Measurements from ENCODE around the gene ATAT1.

Gene ATAT1

GRCh38 chr6:30654798-30655742 lies 28.4 kb downstream of the ATAT1 start:
- no peak for TF ChIP-seq GATA2 (IDR thresholded peaks at IDR 0.05; ENCODE audit: low read depth, low read length)
- no peak for TF ChIP-seq GATA3 (IDR thresholded peaks at IDR 0.05; ENCODE audit: low read depth, low read length)

DNA sequence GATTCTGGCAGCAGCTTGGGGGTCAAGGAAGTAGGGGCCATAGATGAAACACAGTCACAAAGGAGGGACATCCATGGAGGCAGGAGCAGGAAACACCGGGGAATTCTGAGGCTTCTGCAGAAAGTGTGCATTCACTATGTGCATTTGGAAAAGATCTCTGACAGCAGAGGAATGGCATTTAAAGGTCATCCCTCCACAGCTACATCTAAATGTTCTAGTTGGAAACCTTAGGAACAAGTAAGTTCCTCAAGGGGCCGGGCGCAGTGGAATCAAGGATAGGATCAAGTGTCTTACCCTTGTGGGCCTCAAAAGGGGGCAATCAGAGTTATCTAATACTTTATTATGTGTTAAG lies 29.0 kb downstream of the ATAT1 start:
- TF ChIP-seq GATA3 (IDR thresholded peaks at IDR 0.05; ENCODE audit: low read depth, low read length) (no peak), GATA2 (IDR thresholded peaks at IDR 0.05; ENCODE audit: low read depth, low read length) (no peak)

GRCh38 chr6:30656513-30656912 lies 29.8 kb downstream of the ATAT1 start:
- TF ChIP-seq GATA3 (IDR thresholded peaks at IDR 0.05; ENCODE audit: low read depth, low read length) (no peak), GATA2 (IDR thresholded peaks at IDR 0.05; ENCODE audit: low read depth, low read length) (no peak)

- TF ChIP-seq GATA3 (IDR thresholded peaks at IDR 0.05; ENCODE audit: low read depth, low read length) = no peak
- no peak for TF ChIP-seq GATA2 (IDR thresholded peaks at IDR 0.05; ENCODE audit: low read depth, low read length)
Observed at GRCh38 chr6:30657454-30657853, 30.8 kb downstream of the ATAT1 start.

GRCh38 chr6:30664994-30665767 lies 38.5 kb downstream of the ATAT1 start:
- TF ChIP-seq GATA3 (IDR thresholded peaks at IDR 0.05; ENCODE audit: low read depth, low read length) = no peak
- TF ChIP-seq GATA2 (IDR thresholded peaks at IDR 0.05; ENCODE audit: low read depth, low read length) = no peak

GRCh38 chr6:30670760-30671527 lies 44.3 kb downstream of the ATAT1 start:
- no peak for TF ChIP-seq GATA3 (IDR thresholded peaks at IDR 0.05; ENCODE audit: low read depth, low read length)
- TF ChIP-seq GATA2 (IDR thresholded peaks at IDR 0.05; ENCODE audit: low read depth, low read length) = no peak

DNA sequence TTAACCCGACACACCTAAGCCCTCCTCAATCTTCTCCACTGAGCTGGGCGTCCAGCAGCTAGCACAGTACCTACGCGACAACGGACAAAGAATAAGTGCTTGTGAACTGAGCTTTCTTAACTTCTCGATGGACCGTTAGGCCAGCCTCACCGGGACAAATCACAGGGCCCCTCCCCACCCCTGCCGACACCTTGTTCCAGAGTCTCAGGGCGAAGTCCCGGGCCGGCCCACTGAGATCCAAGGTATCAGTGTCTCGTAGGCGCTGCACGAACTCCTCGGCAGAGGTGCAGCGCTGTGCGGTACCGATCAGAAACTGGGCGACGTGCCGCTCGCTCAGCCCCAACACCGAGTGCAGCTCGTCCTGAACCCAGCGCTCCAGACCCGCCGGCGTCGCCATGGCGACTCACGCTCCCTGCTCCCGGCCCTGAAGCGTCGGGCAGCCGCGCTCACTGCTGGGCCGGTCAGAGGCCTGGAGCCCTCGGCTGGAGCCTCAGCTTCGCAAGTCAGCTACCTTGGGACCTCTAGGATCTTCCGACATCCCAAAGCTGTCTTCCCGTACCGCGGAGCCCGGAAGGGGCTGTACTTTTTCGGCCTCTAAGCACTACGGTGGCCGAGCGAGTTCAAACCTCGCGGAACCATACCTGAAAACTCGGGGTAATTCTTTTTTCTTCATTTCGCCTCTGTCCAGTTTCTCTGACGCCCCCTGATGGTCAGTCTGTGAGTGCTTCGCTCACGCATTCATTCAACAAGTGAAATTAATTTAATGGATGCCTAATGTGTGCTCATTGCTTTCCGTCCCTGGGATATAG lies 46.0 kb downstream of the ATAT1 start, which contains the start of gene DHX16:
Gene DHX16 (minus strand): TSS at position 562 of the 809 bp plus-strand sequence. CDS start 165 bp downstream, at position 397.
- TF ChIP-seq GATA2 (IDR thresholded peaks at IDR 0.05; ENCODE audit: low read depth, low read length) (no peak), GATA3 (IDR thresholded peaks at IDR 0.05; ENCODE audit: low read depth, low read length) (no peak)

DNA sequence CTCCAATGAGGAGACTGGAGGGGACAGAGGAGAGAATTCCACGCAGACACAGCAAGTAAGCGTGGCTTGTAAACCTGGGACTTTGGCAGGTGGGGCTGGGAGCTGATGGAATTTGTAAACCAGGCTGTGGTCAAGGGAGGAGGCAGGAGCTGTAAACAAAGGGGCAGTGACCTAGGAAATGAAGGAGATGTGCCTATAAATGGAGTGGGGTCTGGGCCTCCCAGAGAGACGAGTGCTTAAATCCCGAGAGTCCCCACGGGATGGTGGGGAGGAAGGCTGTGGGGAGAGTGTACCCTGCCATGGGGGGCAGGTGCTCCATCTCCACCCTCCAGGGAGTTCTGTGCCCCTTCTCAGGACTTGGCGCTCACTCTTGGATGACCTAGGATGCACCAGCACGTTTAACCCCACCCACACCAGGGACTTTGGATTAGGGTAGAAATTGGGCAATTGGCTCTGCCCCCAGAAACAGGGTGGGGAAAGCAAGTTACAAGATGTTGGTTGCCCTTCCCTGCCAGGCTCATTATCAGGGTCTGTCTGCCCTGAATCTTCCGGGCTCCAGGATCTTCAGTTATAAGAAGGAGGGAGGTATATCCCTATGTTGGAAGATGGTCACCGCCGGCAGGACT lies 50.1 kb downstream of the ATAT1 start:
- TF ChIP-seq GATA2 (IDR thresholded peaks at IDR 0.05; ENCODE audit: low read depth, low read length) (no peak), GATA3 (IDR thresholded peaks at IDR 0.05; ENCODE audit: low read depth, low read length) (no peak)

DNA sequence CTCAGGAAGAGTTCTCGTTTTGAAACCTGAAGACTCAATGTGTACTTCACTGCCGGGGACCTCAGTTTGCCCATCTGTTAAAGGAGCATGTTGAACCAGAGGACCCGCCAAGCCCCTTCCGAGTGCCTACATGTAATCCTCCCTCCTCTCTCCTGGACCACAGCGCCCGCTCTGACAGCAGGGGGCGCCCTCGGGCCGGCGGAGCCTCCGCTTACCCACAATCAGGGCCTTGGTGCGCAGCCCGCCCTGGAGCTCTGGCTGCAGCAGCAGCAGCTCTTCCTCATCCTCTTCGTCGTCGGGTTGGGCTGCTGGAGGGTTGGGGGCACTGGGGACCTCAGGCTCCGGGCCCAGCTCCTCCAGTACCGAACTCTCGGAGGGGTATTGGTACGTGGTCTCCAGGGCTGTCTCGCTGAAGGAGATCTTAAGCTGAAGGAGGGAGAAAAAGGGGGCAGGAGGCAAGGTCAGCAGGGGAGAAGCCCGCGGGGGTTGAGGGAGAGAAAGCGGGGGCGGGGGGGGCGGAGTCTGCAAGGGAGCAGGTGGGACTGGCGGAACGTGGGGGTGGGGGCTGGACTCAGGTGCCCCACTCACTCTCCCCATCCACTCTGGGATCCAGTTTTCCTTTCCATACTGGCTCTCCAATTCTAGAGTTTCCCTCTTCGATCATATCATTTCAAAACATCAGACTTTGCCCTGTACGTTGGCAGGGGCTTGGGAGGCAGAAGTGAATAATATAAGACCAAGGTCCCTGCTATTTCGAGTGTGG lies 52.5 kb downstream of the ATAT1 start:
- no peak for TF ChIP-seq GATA3 (IDR thresholded peaks at IDR 0.05; ENCODE audit: low read depth, low read length)
- no peak for TF ChIP-seq GATA2 (IDR thresholded peaks at IDR 0.05; ENCODE audit: low read depth, low read length)

- TF ChIP-seq GATA2 (IDR thresholded peaks at IDR 0.05; ENCODE audit: low read depth, low read length) (no peak), GATA3 (IDR thresholded peaks at IDR 0.05; ENCODE audit: low read depth, low read length) (no peak)
Observed at GRCh38 chr6:30679765-30680535, 53.3 kb downstream of the ATAT1 start.

- TF ChIP-seq GATA2 (IDR thresholded peaks at IDR 0.05; ENCODE audit: low read depth, low read length) = no peak
- TF ChIP-seq GATA3 (IDR thresholded peaks at IDR 0.05; ENCODE audit: low read depth, low read length) = no peak
Observed at GRCh38 chr6:30681766-30682142, 55.1 kb downstream of the ATAT1 start.

Measured in SH-SY5Y (cell line).